Right ventricle myocardium inferior (tissue), 1 donor: ENCODE data around the gene PAX3. TPM values are rescaled to one million over a fixed set of nuclear protein-coding genes. Genes with fewer than 3 reads are reported as not detected.
A peak's percentile ranks its signal among the peaks of the same experiment; 100 is the strongest.

ENCODE experiments used
- ATAC-seq: fragments of 200-7000 bp; cut with Tn5 transposase; one replicate; pipeline ENCODE4 v1.9.1; 2020; ENCODE audit warnings: mild to moderate bottlenecking, moderate library complexity
- DNase-seq: peaks from one replicate; pipeline ENCODE4 v3.0.0; 2021; ENCODE audit errors: missing footprints
- intact Hi-C: fragments of 100-400 bp; cut with DNase I; formaldehyde crosslinking; loops from one replicate; pipeline ENCODE4 v1.11.0; 2022
- total RNA-seq: library from RNA; stranded (reverse); fragmentation: NEBNext Ultra II Directional; extraction: Animal tissue kit (Norgen Biotek cat#: 25700); gene quantifications from one replicate; pipeline ENCODE4 v1.2.1, GENCODE V29; 2021
- donor health status: DM: no; HTN: yes; CAD: no; lungs with severe emphysema.

Gene PAX3
- total RNA-seq, 1 donor from 2014 or later = not detected

DNA sequence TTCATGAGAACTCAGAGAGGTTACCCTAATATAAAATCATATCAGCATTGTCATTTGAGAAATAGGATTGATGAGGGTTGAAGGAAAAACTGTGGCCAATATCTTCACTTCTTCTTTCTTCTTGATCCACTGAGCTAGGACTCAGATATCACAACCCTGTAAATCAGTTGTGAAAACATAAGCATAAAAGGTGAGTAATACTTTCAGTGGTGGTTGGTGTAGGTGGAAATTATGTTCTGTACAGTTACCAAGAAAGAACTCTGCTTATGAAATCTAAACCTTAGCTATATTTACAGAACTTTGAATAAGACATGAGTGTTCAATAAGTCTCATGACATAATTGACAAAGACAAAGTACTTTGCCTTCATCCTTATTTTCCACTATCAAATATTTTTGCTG, 56.3 kb downstream of the PAX3 start:
- ATAC-seq = no peak
- DNase-seq = no peak
- intact Hi-C loops = no loop called here

DNA sequence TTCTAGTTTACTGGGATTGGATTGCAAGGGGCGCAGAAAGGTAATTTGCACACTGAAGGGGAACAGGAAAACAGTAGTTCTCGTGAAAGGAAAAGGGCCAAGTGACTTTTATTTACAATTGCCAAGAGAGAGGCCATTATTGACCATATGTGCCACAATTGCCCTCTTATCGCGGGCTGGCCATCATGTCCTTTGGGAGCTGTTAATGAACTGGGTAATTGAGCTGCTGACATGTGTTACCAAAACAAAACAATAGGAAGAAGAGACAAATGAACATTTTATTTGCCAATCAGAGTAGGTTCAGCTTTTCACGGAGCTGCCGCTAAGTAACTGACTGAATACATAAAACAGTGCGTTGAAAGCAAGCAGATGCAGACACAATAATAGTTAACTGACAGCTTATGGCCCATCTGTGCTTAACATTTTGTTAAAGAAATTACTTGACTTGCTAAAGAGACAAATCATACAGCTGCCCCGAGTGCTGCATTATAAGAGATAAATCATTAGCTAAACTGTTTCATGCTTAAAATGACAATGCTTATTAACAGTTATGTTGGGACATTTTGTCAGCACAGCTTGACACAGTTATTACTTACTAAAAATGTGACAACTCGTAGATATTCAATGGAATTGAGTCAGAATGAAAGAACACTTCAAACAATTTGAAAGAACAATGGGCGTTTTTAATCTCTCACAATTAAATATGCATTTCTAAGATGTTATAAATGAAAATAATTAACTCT, 57.5 kb downstream of the PAX3 start:
- ATAC-seq = no peak
- no peak for DNase-seq
- intact Hi-C loops = no loop called here

DNA sequence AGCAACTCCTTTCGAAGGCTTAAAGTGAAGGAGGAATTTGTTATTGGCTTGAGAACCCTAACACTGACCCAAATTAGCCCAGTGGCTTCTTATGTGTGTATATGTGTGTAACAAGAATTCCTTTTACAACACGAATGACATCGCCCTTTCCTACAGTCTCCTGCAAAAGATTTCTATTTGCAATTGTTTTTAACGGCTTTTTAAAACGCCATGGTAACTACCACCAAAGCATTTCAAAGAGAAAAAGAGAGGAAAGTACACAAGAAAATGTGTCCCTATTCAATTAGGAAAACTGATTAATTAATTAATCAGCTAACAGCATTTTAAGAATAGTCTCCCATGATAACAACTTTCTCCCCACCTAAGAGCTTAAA, 58.1 kb downstream of the PAX3 start:
- intact Hi-C loops = no loop called here
- DNase-seq = no peak
- no peak for ATAC-seq

DNA sequence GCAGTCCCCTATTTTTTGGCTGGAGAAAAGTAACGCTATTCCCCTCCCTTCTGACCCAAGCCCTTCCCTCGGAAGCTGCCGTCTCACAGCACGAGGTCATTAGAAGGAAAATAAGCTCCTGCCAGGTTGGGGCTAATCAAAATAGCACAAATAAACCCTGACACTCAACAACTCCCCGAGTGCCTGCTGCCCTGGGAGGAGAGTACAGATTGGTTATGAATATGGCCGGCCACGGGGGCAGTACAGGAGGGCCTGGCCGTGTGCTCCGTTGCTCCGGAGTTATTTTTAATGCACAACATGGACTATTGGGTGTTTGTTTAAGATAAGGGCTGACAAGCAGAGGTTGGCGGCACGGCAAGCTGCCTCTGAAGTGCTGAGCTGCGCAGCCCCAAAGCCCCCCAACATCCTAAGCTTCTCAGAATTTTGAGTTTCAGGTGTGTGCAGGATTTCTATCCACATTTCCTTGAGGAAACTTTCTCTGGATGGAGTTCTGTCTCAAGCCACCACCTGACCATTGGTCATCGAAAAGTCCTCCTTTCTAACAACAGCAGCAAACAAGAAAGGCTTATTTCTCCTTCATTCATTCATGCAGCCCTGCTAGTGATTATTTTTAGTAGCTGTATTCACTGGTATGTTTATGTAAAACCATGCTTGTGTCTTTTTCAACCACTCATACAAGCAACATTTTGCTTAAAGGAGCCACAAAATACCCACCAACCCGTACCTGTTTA, 58.7 kb downstream of the PAX3 start:
- DNase-seq (no peak), ATAC-seq (peak; percentile 90)

DNA sequence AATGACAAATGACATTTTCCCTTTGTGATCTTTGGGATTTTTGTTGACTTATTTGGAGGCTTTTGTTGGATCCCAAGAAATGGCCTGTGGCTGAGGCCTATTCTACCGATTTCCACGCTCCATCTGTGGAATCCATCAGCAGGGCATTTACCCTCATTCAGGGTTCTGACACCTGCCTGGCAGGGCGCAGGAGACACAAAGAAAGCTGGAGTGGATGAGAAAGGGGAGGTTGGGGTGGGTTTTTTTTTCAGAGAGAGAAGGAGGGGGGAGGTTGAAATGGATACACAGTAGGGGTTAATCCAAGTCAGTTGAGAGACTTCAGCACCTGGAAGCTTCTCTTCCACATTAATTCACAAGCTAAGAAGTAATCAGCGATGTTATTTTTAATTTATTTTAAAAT, 59.7 kb downstream of the PAX3 start:
- intact Hi-C loops = no loop called here
- DNase-seq (no peak), ATAC-seq (no peak)

More for the DNA sequence above, 58.7 kb downstream of the PAX3 start:
- intact Hi-C loops = no loop called here

DNA sequence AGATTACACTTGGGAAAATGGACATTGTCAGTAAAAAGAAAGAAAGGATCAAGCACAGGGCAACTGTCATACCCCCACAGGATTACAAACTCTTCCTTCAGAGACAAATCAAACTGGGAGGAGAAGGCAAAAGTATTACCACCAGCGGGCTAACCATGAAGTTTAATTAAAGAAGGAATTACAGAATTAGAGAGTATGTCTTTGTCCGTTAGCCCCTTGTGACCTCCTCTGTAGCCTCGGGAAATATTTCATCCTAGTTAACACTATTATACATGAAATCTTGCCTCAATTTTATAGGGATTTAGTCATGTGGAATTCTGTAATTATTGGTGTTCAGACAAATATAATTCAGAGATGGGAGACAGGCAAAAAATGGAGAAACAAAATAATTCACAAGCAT, 60.7 kb downstream of the PAX3 start:
- no peak for ATAC-seq
- intact Hi-C loops = no loop called here
- no peak for DNase-seq

DNA sequence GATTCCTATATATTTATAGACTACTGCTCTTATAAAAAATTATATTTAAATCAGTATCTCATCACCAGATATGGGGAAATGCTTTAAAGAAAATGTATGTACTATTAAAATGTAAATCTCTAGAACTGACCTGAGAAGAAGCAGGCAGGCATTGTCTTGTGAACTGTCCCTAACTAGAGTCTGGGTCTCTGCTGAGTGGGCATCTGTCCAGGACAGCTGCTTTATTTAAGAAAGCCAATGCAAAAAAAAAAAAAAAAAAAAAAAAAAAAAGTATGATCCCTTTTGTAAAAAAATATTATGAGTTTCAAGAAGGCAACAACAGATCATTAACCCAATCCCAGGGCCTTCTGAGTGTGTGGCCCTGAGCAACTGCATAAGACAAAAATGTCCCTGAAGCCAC, 66.0 kb downstream of the PAX3 start:
- intact Hi-C loops = no loop called here
- DNase-seq = no peak
- no peak for ATAC-seq

DNA sequence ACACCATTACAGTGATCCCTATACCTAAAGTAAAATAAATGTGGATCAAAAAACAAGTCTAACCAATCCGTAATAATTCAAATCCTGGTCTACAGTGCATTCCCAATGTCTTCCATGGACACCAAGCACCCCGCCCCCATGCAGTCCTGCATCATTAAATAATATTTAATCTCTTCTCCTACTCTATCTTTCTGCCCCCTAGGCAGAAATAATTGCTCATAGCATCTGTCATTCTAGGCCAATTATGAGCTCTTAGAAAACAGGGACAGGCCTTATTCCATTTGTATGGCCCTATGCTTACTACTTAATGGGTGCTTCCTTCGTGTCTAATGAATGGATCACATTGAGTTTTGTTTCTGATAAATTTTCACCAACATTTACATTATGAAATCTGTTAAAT, 66.4 kb downstream of the PAX3 start:
- DNase-seq (no peak), ATAC-seq (no peak)
- intact Hi-C loops = no loop called here

DNA sequence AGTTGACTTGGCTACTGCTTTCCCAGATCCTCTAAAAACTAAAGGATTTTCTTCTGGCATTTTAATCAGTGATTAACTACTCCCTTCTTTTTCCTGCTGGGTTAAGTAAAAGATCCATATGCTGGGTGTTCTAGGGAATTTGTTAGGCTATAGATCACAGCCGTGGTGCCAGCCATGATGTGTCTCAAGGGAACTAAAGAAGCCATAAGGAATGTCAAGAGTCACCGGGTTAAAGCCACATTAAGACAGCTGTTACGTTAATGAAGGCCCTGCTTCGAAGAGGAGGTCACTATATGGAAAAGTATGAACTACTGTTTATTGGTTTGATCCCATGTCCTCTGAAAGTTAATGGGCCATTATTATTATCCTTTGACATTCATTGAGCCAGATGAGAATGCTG, 70.7 kb downstream of the PAX3 start:
- ATAC-seq = no peak
- intact Hi-C loops = no loop called here
- DNase-seq = no peak

DNA sequence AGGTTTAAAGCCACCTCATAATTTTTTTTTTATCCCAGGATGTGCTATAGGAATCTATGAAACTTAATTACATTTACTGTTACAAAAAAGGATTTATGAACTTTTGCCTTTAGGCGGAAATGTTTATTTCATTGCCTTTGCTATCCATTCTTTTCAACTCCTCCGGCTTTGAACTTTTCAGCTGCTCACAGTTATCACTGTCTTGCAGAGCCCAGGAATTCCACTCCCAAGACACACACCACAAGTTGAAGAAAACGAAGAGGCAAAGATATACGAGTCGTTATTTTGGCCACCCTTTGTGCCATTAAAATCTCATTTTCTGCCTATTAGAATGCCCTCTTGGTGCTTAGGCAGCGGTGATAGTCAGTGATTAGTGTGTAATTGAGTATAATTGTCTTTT, 80.0 kb downstream of the PAX3 start:
- intact Hi-C loops = no loop called here
- ATAC-seq (no peak), DNase-seq (no peak)

DNA sequence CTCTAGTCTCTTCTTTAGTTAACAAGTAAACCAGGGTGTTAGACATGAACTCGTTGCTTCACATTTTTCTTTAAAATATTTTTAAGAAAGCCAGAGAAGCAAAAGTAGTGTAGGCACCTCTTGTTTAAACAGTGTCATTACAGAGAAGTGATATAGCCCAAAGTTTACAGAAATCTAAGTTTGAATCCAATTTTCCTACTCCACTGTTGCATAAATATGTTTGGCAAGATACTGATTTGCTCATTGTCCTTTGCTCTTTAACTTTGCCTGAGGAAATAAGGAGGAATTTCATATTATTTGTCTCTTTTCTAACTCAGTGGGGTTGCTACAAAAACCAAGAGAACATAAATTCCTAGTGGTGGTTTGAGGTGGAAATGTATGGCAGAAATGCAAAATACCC, 81.1 kb downstream of the PAX3 start:
- ATAC-seq (no peak), DNase-seq (no peak)
- intact Hi-C loops = no loop called here

DNA sequence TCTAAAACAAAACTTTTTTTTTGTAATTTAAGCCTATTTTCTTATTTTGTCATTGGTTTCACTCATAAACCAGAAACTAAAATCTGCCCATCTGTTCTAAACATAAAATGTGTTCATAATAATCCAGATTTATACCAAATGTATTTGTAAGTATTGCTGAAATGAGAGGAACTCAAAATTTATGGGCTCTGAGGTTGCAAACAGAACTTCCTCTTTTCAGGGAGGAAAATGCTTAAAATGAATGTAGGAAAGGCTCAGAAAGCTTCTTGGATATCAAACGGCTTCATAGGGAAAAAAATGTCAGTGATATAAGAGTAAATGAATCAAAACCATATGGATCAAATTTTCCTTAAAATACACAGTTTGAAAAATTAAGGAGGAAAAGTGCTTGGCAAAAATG, 83.9 kb downstream of the PAX3 start:
- ATAC-seq = no peak
- no peak for DNase-seq
- intact Hi-C loops = no loop called here

DNA sequence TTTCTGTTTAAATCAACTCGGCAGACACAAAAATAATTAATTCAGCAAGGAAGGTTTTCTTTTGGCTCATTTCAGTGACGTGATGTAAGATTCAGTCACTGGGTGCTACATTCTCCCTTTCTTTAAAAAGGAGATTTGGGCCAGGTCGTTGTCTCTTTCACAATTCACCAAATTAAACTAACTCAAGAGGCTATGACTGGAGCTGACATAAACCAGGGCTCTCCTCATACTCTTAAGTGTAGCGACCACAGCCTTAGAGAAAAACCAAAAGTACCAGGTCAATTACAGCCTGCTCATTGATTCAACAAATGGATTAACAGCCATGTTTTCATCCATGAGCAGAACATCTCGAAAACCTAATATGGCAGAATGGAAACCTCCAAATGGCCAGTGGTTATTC, 85.7 kb downstream of the PAX3 start:
- DNase-seq (no peak), ATAC-seq (no peak)
- intact Hi-C loops = no loop called here

DNA sequence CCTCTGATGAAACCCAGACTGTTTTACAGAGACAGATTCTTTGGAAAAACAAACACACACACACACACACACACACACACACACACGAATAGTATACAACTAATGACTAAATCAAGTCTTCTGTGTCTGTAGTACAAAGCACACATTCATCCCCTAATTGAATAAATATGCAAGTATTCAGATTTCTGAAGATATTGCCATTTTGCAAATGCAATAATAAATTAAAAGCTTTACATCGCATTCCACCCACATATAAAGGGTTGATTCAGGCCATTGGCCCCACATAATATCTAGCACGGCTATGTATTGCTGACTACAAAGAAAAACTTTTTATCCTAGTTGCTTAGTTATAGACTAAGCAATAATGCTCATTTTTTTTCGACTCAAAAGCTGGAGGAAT, 86.2 kb downstream of the PAX3 start:
- DNase-seq (no peak), ATAC-seq (no peak)
- intact Hi-C loops = no loop called here

DNA sequence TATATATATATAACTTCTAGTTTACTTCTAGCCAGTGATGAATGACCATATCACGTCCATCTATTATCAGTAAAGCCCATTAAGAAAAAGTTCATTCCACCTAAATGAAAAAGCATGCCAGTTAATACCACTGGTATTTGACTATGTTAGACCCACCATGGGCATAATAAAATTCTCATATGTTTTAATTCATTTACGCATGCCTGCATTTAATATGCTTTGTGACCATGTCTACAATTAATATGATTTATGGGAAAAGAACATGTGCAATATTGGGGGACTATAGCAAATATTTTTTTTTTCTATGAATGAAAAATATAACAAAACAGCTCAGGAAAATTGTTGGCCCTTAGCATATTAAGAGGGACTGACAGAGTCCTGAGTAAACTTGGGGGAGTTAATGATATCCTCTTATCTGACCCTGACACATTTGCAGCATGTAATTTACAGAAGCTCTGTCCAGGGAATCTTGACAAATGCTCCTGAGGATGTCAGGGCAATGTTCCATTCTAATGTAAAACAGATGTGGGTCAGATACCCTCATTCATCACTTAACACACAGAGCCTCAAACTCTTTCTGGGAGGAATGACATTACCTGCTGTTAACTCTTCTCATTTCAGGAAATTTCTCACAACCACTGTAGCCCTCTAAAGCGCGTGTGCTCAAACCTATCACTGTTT, 90.6 kb downstream of the PAX3 start:
- intact Hi-C loops = no loop called here
- ATAC-seq (no peak), DNase-seq (no peak)

DNA sequence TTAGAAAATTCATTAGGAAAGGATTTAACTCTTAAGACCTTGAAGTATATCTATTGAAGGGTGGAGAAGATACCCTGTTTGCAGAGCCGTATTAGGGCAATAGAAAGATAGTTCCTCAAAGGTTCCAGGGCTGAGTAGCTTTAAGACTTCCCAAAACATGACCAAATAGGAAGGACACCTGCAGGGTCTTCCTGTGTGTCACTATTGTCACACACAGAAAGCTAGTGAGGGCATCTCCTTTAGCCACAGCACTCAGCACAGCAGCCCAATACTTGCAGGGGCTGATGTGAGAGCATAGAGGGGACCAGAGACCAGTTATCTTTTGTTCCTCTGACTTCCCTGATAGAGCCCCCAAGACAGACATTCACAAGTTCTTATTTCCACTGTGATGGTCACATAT, 93.7 kb downstream of the PAX3 start:
- DNase-seq (no peak), ATAC-seq (no peak)
- intact Hi-C loops = no loop called here

DNA sequence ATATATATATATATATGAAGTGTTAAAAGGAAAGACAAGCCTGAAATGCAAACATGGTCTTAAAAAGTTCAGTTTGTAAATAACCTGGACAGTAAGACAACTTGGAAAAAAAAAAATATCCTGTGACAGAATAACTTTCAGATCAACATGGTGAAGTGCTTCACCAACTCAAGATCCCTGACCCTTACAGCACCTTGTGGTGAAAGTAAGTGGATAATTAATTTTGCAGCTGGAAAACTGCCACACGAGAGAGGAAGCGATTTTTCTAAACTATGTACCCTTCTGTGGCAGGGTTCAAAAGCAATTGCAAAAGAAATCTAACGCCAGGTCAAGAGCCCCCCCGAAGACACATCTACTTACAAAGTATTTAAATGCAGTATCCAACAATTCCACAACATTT, 95.8 kb downstream of the PAX3 start:
- DNase-seq = no peak
- no peak for ATAC-seq
- intact Hi-C loops = no loop called here

DNA sequence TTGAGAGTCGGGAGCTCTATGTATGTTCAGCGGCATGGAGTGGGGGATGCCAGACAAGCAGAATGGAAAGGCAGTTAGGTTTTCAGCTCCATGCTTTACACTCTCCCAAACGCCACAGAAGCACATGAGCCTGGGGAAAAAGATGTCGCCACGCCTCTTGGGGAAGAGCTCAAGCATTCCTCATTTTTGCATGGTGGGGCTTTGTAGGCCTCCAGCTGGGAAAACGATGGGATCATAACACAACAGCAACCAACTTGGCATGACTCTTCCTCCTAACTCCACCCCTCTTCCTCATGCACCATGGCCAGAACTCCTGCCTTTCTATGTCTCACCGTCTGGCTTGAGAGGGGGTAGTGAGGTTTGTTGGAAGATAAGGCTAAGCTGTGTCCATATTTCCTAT, 102.6 kb downstream of the PAX3 start:
- ATAC-seq (no peak), DNase-seq (no peak)
- intact Hi-C loops = no loop called here

DNA sequence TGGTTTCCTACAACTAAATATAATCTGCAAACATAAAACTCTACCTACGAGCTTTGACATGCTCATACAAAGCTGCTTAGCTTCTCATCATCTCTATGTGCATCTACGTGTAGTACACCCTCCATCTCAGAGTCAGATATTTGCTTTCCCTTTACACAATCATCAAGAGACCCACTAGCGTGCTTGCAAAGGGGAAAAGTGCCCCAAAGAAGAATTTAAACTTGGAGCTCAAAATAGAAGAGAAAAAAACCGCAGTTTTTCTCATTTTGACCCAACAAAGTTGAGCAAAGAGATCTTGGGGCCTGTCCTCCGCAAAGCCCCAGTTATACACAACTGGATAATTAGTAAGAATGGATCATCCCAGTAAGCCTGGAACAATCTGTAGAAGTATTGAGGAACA, 104.1 kb downstream of the PAX3 start:
- intact Hi-C loops = no loop called here
- no peak for ATAC-seq
- DNase-seq = no peak

DNA sequence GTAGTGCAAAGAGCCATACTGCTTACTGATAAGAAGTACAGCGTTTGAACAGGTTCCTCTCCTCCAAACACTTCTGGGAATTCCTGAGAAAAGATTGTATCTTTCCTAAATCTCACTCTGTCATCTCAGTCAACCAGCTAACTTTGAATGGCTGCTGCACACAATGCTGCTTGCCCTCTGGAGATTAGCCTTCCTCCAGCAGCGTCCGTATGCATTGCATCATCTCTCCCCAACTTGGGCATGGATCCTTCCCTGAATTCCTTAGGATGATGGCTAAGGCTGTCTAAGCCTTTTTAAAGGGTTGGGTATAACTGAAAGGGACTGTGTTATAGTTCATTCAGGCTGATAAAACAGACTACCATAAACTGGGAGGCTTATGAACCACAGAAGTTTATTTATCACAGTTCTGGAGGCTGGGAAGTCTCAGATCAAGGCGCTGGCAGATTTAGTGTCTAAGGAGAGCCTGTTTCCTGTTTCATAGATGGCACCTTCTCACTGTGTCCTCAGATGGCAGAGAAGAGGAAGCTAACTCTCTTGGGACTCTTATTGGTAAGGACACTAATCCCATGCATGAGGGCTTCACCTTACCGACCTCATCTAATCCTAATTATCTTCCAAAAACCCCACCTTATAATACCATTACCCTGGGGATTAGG, 105.3 kb downstream of the PAX3 start:
- intact Hi-C loops = no loop called here

More for the DNA sequence above, 105.3 kb downstream of the PAX3 start:
- DNase-seq (no peak), ATAC-seq (no peak)
